Measurements from ENCODE around the gene CHSY1. TPM values are rescaled to one million over a fixed set of nuclear protein-coding genes. Genes with fewer than 3 reads are reported as not detected.

The CHSY1 gene
- total and polyA plus RNA-seq, 2 of the 13 experiments (the other 11 are each of a cell fraction or from before 2014, with no cell fraction given) = 13.3 to 13.7 TPM

DNA sequence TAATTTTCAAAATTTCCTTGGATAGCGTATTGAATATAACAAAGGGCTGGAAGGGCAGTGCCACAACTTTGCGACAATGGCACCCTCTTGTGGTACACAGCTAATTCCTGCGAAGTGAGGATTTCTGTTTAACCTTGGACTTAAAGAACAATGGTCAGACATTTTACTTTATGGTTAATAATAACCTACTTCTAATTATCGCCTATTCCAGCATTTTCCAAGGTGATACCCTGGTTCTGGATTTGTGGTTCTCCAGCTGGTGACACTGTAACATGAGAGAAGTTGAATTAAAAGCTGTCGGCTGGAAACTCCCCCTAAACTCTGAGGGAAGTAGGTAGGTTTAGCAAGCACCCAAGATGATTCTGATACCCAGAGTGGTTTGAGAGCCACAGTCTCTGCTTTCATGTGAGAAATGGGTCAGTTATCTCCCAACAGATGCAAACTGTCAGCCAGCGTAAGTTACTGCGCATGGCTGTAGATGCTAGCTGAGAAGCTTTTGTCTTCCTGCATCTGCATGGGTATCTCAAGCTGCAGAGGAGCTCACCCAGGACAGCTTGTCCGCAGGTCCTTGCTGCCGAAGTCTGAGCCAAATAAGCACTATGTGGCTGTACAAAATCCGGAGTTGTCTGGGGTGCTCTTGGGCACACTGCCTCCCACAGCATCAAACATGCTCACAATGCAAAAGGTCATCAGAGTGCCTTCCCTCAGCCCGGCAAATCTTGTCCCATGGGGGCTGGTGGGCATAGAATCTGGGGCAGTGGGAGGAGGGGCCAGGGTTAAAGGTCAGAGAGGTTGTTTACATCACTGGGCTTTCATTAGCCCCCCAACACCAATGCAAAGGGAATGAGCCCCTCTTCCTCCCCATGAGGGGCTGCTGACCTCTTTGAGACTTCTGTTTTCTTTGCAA lies 6.6 kb upstream of the CHSY1 start (continued):
- TF ChIP-seq, protein P1, sequence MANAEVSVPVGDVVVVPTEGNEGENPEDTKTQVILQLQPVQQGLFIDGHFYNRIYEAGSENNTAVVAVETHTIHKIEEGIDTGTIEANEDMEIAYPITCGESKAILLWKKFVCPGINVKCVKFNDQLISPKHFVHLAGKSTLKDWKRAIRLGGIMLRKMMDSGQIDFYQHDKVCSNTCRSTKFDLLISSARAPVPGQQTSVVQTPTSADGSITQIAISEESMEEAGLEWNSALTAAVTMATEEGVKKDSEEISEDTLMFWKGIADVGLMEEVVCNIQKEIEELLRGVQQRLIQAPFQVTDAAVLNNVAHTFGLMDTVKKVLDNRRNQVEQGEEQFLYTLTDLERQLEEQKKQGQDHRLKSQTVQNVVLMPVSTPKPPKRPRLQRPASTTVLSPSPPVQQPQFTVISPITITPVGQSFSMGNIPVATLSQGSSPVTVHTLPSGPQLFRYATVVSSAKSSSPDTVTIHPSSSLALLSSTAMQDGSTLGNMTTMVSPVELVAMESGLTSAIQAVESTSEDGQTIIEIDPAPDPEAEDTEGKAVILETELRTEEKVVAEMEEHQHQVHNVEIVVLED (CRISPR knock-in tag; IDR thresholded peaks at IDR 0.05; ENCODE audit: borderline replicate concordance) = no peak
- TF ChIP-seq, protein P2, sequence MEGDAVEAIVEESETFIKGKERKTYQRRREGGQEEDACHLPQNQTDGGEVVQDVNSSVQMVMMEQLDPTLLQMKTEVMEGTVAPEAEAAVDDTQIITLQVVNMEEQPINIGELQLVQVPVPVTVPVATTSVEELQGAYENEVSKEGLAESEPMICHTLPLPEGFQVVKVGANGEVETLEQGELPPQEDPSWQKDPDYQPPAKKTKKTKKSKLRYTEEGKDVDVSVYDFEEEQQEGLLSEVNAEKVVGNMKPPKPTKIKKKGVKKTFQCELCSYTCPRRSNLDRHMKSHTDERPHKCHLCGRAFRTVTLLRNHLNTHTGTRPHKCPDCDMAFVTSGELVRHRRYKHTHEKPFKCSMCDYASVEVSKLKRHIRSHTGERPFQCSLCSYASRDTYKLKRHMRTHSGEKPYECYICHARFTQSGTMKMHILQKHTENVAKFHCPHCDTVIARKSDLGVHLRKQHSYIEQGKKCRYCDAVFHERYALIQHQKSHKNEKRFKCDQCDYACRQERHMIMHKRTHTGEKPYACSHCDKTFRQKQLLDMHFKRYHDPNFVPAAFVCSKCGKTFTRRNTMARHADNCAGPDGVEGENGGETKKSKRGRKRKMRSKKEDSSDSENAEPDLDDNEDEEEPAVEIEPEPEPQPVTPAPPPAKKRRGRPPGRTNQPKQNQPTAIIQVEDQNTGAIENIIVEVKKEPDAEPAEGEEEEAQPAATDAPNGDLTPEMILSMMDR (CRISPR knock-in tag; IDR thresholded peaks at IDR 0.05) = peak; percentile 88
- no peak for TF ChIP-seq NCOA5 (CRISPR knock-in tag; IDR thresholded peaks at IDR 0.05)

DNA sequence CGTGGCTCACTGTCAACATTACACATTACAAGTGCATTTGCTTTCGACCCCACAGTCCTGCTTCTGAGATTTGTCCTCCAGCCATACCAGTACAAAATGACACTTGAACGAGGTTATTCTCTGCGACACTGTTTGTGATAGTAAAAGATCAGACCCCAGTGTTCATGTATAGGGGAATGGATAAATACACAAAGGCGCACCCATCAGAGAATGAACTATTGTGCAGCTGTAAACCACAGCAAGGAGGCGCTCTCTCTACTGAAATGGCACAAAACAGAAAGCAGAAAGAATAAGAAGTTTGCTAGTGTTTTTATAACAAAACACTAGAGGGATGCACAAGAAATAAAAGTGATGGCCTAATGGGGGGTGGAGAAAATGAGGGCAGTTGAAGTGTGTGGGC lies 4.9 kb upstream of the CHSY1 start:
- H4K20me1 ChIP-seq (ENCODE audit: insufficient read depth, low read length) = no peaks in the 10 kb centered on the region
- ChIA-PET POLR2A (no interaction called here), CTCF (ENCODE audit: low intra/inter-chr PET ratio, low total read pairs) (interaction anchor here (1.3 to 4.7 kb wide), 3 partner anchors 167 to 244 kb away, joined by 5 to 72 read pairs (median 37); no protein-coding TSS in a partner anchor)
- no peak overlapping the region for H3K4me2 ChIP-seq (ENCODE audit: low read depth, low read length)
- intact Hi-C loops (cut with micrococcal nuclease; ENCODE audit: unreplicated experiment) (loop anchor here (10.0 kb wide), 2 partner anchors 132 to 342 kb away; partner anchors contain the start of gene LRRK1), in situ Hi-C loops (cut with HindIII; ENCODE audit: extremely low pct_ligation_motif_present, low pct_unique_long_range_greater_than_20kb) (loop anchor here (5.0 to 25.0 kb wide), 4 partner anchors 172 to 594 kb away; partner anchors contain the start of gene LRRK1)
- no peak overlapping the region for H2AFZ ChIP-seq (ENCODE audit: low read length)
- no peak overlapping the region for H3K9ac ChIP-seq (ENCODE audit: insufficient read depth, low read depth, low read length)
- 38% methylated on average over 6 of the region's 6 CpGs for WGBS (ENCODE audit: low lambda C conversion rate)
- TF ChIP-seq SMC3 (IDR thresholded peaks at IDR 0.05; ENCODE audit: low read length) = peak; percentile 28; the same call in 1 of the 2 replicates
- TF ChIP-seq RELA (CRISPR knock-in tag; IDR thresholded peaks at IDR 0.05) = no peak
- TF ChIP-seq, protein P2 (CRISPR knock-in tag; IDR thresholded peaks at IDR 0.05) = peak; percentile 44
- TF ChIP-seq STAG1 (CRISPR knock-in tag; IDR thresholded peaks at IDR 0.05) = peak; percentile 44
- H3K4me3 ChIP-seq (replicated peaks in 1 of 3; ENCODE audit: insufficient read depth in 1 of 3, low read depth in 2 of 3, low read length in 3 of 3) = no peak overlapping the region
- peaks cover 42% of the 10 kb centered on the region for H3K4me1 ChIP-seq (ENCODE audit: insufficient read depth, low read length)
- no peak for ATAC-seq
- no peak for DNase-seq (ENCODE audit: low spot score)
- H3K36me3 ChIP-seq (replicated peaks in 1 of 2; ENCODE audit: control insufficient read depth in 1 of 2, insufficient read depth in 2 of 2, low read length in 2 of 2) = no peaks in the 10 kb centered on the region
- H3K9me3 ChIP-seq (ENCODE audit: low read length) = no peaks in the 10 kb centered on the region
- no TSS peak for BruUV-seq (replicated peaks)
- H3K27ac ChIP-seq (ENCODE audit: extremely low read length, insufficient read depth, low read length) = no peak overlapping the region
- peaks cover 0 to 4% of the 10 kb centered on the region in 2 experiments; a peak in 2 of 5 replicates for H3K27me3 ChIP-seq (ENCODE audit: control insufficient read depth in 1 of 2, insufficient read depth in 2 of 2, low read length in 2 of 2)
- no peak for FAIRE-seq
- H3K79me2 ChIP-seq (ENCODE audit: insufficient read depth, low read length) = no peaks in the 10 kb centered on the region

Data from HepG2 (cell line).